Measurements from ENCODE around the gene ERCC1. TPM values are rescaled to one million over a fixed set of nuclear protein-coding genes. Genes with fewer than 3 reads are reported as not detected.

Gene ERCC1
- total RNA-seq, 1 donor from 2014 or later, result 48.8 TPM

DNA sequence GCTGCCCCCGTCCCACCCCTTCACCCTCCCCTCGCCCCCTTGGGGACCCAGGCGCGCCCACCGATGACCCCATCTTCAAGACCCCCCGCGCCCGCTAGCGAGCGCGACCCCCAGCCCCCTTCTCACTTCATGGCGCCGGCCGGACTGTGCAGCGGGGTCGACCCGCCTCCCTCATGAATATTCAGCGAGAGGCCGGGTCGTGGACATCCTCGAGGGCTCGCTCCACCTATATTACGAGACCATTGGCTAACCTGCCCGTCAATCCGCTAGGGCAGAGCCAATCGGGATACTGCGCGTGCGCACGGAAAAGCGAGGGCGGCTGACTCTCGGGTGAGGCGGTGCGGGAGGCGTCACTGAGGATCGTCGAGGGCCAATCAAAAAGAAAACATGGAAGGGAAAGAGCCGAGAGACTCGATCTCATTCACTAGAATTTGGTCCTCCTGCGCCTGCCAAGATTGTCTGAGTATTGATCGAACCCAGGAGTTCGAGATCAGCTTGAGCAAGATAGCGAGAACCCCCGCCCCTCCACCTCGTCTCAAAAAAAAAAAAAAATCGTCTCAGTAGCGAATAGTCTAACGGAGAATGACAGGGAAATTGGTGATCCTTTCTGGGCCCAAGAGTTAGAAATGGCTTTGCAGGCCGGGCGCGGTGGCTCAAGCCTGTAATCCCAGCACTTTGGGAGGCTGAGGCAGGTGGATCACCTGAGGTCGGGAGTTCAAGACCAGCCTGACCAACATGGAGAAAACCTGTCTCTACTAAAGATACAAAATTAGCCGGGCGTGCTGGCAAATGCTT lies 53.1 kb downstream of the ERCC1 start, which contains the start of gene ERCC2:
Gene ERCC2 (minus strand): TSS at position 164 of the 795 bp plus-strand sequence. CDS start 33 bp downstream, at position 131.
- intact Hi-C loops (cut with DNase I), result no loop called here
- no peaks in the 10 kb centered on the region for H3K9me3 ChIP-seq
- TF ChIP-seq CTCF (IDR thresholded peaks at IDR 0.05), result no peak
- ATAC-seq, result peak; percentile 99
- H3K27me3 ChIP-seq, result no peaks in the 10 kb centered on the region
- DNase-seq, result peak; percentile 99
- H3K27ac ChIP-seq, result peak within 1 kb of the TSS; percentile 84
- H3K4me3 ChIP-seq, result peak within 1 kb of the TSS; percentile 76
- no peaks in the 10 kb centered on the region for H3K36me3 ChIP-seq
- H3K4me1 ChIP-seq, result peaks cover 5% of the 10 kb centered on the region

DNA sequence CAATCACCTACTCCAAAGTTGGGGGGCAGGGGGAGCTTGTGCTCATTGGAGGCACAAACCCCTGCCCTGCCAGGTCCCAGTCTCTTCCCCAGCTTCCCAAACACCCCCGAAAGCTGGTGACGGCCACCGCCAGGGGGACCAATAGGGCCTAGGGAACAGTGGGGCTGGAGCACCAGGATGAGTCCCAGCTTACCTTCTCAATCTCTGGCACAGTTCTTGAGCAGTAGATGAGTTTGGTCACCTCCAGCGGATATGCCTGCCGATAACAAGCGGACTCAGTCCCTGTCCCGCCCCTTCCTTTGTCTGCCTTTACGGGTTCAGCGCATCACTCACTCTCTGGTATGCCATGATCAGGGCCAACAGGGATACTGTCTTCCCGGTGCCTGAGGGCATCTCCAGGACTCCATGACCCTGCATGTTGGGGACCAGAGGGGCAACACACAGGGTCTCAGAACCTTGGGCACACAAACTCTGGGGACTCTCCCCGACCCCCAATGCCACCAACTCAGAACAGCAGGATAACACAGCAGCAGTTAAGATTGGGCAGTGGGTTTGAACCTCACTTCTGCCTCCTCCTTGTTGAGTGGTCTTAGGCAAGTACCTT lies 54.9 kb downstream of the ERCC1 start:
- Histone ChIP-seq H3K27ac (no peak overlapping the region), H3K4me1 (peaks cover 5% of the 10 kb centered on the region), H3K4me3 (no peak overlapping the region), H3K9me3 (no peaks in the 10 kb centered on the region), H3K27me3 (no peaks in the 10 kb centered on the region), H3K36me3 (no peaks in the 10 kb centered on the region)
- no peak for TF ChIP-seq CTCF (IDR thresholded peaks at IDR 0.05)
- no peak for ATAC-seq
- intact Hi-C loops (cut with DNase I), result no loop called here
- DNase-seq, result no peak

- intact Hi-C loops (cut with DNase I), result no loop called here
- Histone ChIP-seq H3K4me1 (peaks cover 5% of the 10 kb centered on the region), H3K36me3 (no peaks in the 10 kb centered on the region), H3K27me3 (no peaks in the 10 kb centered on the region), H3K27ac (no peak overlapping the region), H3K4me3 (no peak overlapping the region), H3K9me3 (no peaks in the 10 kb centered on the region)
- ATAC-seq, result no peak
- no peak for DNase-seq
- TF ChIP-seq CTCF (IDR thresholded peaks at IDR 0.05), result no peak
Measured at GRCh38 chr19:45368127-45368526, 55.6 kb downstream of the ERCC1 start.

DNA sequence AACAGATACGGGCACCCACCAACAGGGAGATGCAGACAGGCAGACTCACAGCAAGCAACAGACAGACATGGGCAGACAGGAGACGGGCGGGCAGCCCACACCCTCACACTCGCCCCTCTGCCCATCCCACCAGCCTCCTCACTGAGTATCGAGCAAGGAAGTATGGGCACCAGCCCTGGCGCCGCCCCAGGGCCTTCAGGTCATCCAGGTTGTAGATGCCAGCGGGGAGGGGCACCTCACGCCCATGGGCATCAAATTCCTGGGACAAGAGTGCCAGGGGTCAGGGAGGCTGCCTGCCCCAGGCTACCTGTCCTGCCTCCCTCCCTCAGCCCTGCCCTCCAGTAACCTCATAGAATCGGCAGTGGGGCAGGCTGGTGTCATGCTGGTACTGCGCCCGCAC lies 59.0 kb downstream of the ERCC1 start:
- Histone ChIP-seq H3K4me1 (peaks cover 2% of the 10 kb centered on the region), H3K27me3 (no peaks in the 10 kb centered on the region), H3K36me3 (no peaks in the 10 kb centered on the region), H3K9me3 (no peaks in the 10 kb centered on the region), H3K4me3 (no peak overlapping the region), H3K27ac (no peak overlapping the region)
- ATAC-seq, result peak; percentile 16
- no peak for DNase-seq
- no peak for TF ChIP-seq CTCF (IDR thresholded peaks at IDR 0.05)
- intact Hi-C loops (cut with DNase I), result no loop called here

GRCh38 chr19:45363861-45364459 lies 59.8 kb downstream of the ERCC1 start:
- Histone ChIP-seq H3K4me1 (no peaks in the 10 kb centered on the region), H3K27ac (no peak overlapping the region), H3K9me3 (no peaks in the 10 kb centered on the region), H3K36me3 (no peaks in the 10 kb centered on the region), H3K4me3 (no peak overlapping the region), H3K27me3 (no peaks in the 10 kb centered on the region)
- intact Hi-C loops (cut with DNase I), result no loop called here
- DNase-seq, result no peak
- TF ChIP-seq CTCF (IDR thresholded peaks at IDR 0.05), result no peak
- ATAC-seq, result no peak

All from upper lobe of right lung (tissue), 1 donor.